ENCODE results near the gene PCDHGC3.

GRCh38 chr5:141512911-141513626 lies 37.3 kb downstream of the PCDHGC3 start:
- TF ChIP-seq CTCF (IDR thresholded peaks at IDR 0.05) (no peak), POLR2A (IDR thresholded peaks at IDR 0.05) (peak; percentile 17 to 34)
